GM23248 (cell line): ENCODE results near the gene CDH13. TPM values are rescaled to one million over a fixed set of nuclear protein-coding genes. Genes with fewer than 3 reads are reported as not detected.

Experiments used
- DNase-seq: peaks from one replicate; pipeline ENCODE4 v3.0.0-alpha.2; 2015
- H2AFZ ChIP-seq: fragments of 200-600 bp; sonication (generic); 2 replicates; pipeline ENCODE4 v1.6.1; 2016; ENCODE audit warnings: antibody characterized with exemption
- H3F3A ChIP-seq: fragments of 200-600 bp; sonication (generic); 2 replicates; pipeline ENCODE4 v1.6.1; 2016; ENCODE audit warnings: mild to moderate bottlenecking, antibody characterized with exemption, mixed run types; ENCODE audit not compliant: insufficient read depth
- H3K27ac ChIP-seq: fragments of 200-600 bp; sonication (generic); 2 replicates; pipeline ENCODE4 v1.5.1; 2016; ENCODE audit warnings: mild to moderate bottlenecking
- H3K27me3 ChIP-seq: fragments of 200-600 bp; sonication (generic); replicated peaks from 2 replicates; pipeline ENCODE4 v1.6.1; 2016; ENCODE audit warnings: mild to moderate bottlenecking; ENCODE audit not compliant: insufficient read depth
- H3K36me3 ChIP-seq: fragments of 200-600 bp; sonication (generic); 2 replicates; pipeline ENCODE4 v1.6.1; 2016; ENCODE audit warnings: low read depth, mild to moderate bottlenecking
- H3K4me1 ChIP-seq: fragments of 200-600 bp; sonication (generic); 2 replicates; pipeline ENCODE4 v1.6.1; 2016; ENCODE audit warnings: mild to moderate bottlenecking; ENCODE audit not compliant: insufficient read depth
- H3K4me2 ChIP-seq: fragments of 200-600 bp; sonication (generic); one replicate; pipeline ENCODE4 v1.6.1; 2016; ENCODE audit warnings: mild to moderate bottlenecking; ENCODE audit not compliant: unreplicated experiment
- H3K4me3 ChIP-seq: fragments of 200-600 bp; sonication (generic); 2 replicates; pipeline ENCODE4 v1.5.1; 2016; ENCODE audit warnings: mild to moderate bottlenecking
- H3K79me2 ChIP-seq: fragments of 200-600 bp; sonication (generic); 2 replicates; pipeline ENCODE4 v1.6.1; 2016; ENCODE audit warnings: mild to moderate bottlenecking; ENCODE audit not compliant: insufficient read depth
- H3K9ac ChIP-seq: fragments of 200-600 bp; sonication (generic); 2 replicates; pipeline ENCODE4 v1.6.1; 2016; ENCODE audit warnings: mild to moderate bottlenecking
- H3K9me2 ChIP-seq: fragments of 200-600 bp; sonication (generic); 2 replicates; pipeline ENCODE4 v1.6.1; 2016; ENCODE audit warnings: mixed run types, mild to moderate bottlenecking, moderate library complexity; ENCODE audit not compliant: insufficient read depth
- H3K9me3 ChIP-seq: fragments of 200-600 bp; sonication (generic); one replicate; pipeline ENCODE4 v1.6.1; 2017; ENCODE audit warnings: low read depth
- H4K20me1 ChIP-seq: fragments of 200-600 bp; sonication (generic); 2 replicates; pipeline ENCODE4 v1.6.0; 2016; ENCODE audit not compliant: insufficient read depth
- EZH2 ChIP-seq: fragments of 200-600 bp; sonication (generic); IDR thresholded peaks from 2 replicates; pipeline ENCODE4 v1.6.1; 2018; ENCODE audit warnings: antibody characterized with exemption, mild to moderate bottlenecking; ENCODE audit not compliant: insufficient read depth, poor library complexity, severe bottlenecking
- EZH2phosphoT487 ChIP-seq: fragments of 200-600 bp; sonication (generic); IDR thresholded peaks from 2 replicates; pipeline ENCODE4 v1.6.1; 2018; ENCODE audit warnings: antibody characterized with exemption, moderate library complexity, mild to moderate bottlenecking, low read depth; ENCODE audit not compliant: insufficient read depth
- WGBS, 2 experiments: methylation state at CpG; one replicate each; pipeline ENCODE4 v1.1.6; 2015 to 2017; ENCODE audit warnings: low lambda C conversion rate in 2 of 2, low coverage in 1 of 2; ENCODE audit errors: missing lambda C conversion rate in 2 of 2; 5-methylcytosine and 5-hydroxymethylcytosine counted together
- in situ Hi-C: fragments of 300-500 bp; cut with MboI; formaldehyde crosslinking; loops from 2 replicates; pipeline ENCODE4 v1.15.0; 2020
- polyA plus RNA-seq: library from polyadenylated mRNA; unstranded; fragments of >200 nt; fragmentation: Nextera tagmentation; extraction: Ambion mirVana; gene quantifications from 2 replicates; pipeline ENCODE4 v1.2.1, GENCODE V29; 2016
- total RNA-seq: library from RNA; depleted of rRNA; stranded (reverse); fragments of >200 nt; shearing (Covaris generic); gene quantifications from 2 replicates; pipeline ENCODE4 v1.2.3, GENCODE V29; 2014

Gene CDH13
- total and polyA plus RNA-seq, 2 experiments from 2014 or later = 51.0 to 52.8 TPM

DNA sequence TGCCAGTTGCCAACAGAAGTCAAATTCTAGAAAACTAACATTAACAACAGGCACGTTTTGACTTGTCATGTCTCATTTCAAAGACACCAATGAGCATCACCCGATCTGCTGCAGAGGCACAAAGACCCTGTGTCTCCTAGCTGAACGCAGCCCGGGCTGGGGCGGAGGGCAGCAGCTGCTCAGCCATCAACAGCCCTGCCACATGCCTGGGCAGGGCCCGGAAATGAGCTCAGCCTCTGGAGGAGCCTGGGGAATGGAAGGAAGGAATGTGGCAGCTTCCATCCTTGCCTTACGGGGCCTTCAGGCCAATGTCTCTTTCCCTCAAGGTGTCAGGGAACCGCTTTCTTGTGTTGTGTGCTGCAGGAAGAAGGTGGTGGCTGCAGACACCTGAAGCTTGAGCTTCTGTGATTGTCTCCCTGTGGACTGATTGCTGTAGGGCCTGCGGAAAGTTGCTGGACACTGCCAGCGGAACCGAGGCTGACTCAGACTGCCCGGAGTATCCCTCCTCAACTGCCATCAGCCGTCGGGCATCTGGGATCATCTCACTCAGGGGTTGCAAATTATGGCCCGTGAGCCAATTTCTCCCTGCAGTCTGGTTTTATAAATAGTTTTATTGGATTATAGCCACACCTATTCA, 7.3 kb downstream of the CDH13 start:
- Histone ChIP-seq H3K9me3 (no peaks in the 10 kb centered on the region), H3K27ac (no peak overlapping the region), H3K4me2 (no peak overlapping the region), H3K36me3 (no peaks in the 10 kb centered on the region), H3K4me1 (peaks cover 60% of the 10 kb centered on the region), H3K9ac (no peak overlapping the region), H3K9me2 (no peaks in the 10 kb centered on the region), H2AFZ (peak overlapping the region; percentile 66), H3K4me3 (no peak overlapping the region), H3K79me2 (peaks cover 37% of the 10 kb centered on the region), H3K27me3 (no peaks in the 10 kb centered on the region), H4K20me1 (no peaks in the 10 kb centered on the region), H3F3A (peaks cover 35% of the 10 kb centered on the region)
- WGBS, 2 experiments = 49 to 50% methylated on average over 15 of the region's 15 CpGs
- peak; percentile 56 for DNase-seq
- in situ Hi-C loops = no loop called here
- no peak for TF ChIP-seq EZH2
- no peak for TF ChIP-seq EZH2phosphoT487

GRCh38 chr16:82634955-82635610, 8.3 kb downstream of the CDH13 start:
- Histone ChIP-seq H3K4me3 (no peak overlapping the region), H3K9ac (no peak overlapping the region), H3K9me3 (no peaks in the 10 kb centered on the region), H2AFZ (no peak overlapping the region), H4K20me1 (no peaks in the 10 kb centered on the region), H3K79me2 (peaks cover 37% of the 10 kb centered on the region), H3K27me3 (no peaks in the 10 kb centered on the region), H3F3A (peaks cover 30% of the 10 kb centered on the region), H3K36me3 (no peaks in the 10 kb centered on the region), H3K9me2 (no peaks in the 10 kb centered on the region), H3K4me1 (peaks cover 58% of the 10 kb centered on the region), H3K4me2 (no peak overlapping the region), H3K27ac (no peak overlapping the region)
- 93 to 100% methylated on average over 2 of the region's 2 CpGs for WGBS, 2 experiments
- DNase-seq = no peak
- in situ Hi-C loops = no loop called here
- TF ChIP-seq EZH2 (no peak), EZH2phosphoT487 (no peak)

GRCh38 chr16:82636485-82636884, 9.7 kb downstream of the CDH13 start:
- Histone ChIP-seq H3K79me2 (peaks cover 46% of the 10 kb centered on the region), H3K27ac (no peak overlapping the region)
- TF ChIP-seq EZH2phosphoT487 = no peak
- no peak for TF ChIP-seq EZH2

GRCh38 chr16:82636958-82637357, 10.2 kb downstream of the CDH13 start:
- in situ Hi-C loops = no loop called here
- Histone ChIP-seq H3F3A (peaks cover 14% of the 10 kb centered on the region; the same call in 1 of the 2 replicates), H2AFZ (no peak overlapping the region), H3K79me2 (peaks cover 49% of the 10 kb centered on the region), H3K9ac (no peak overlapping the region), H3K27ac (no peak overlapping the region), H3K4me2 (no peak overlapping the region), H3K4me1 (peaks cover 42% of the 10 kb centered on the region), H3K4me3 (no peak overlapping the region), H3K9me2 (no peaks in the 10 kb centered on the region), H3K9me3 (no peaks in the 10 kb centered on the region), H4K20me1 (no peaks in the 10 kb centered on the region), H3K27me3 (no peaks in the 10 kb centered on the region), H3K36me3 (no peaks in the 10 kb centered on the region)
- WGBS, 2 experiments = 94 to 100% methylated on average over 3 of the region's 3 CpGs
- DNase-seq = no peak
- TF ChIP-seq EZH2 (no peak), EZH2phosphoT487 (no peak)

More at GRCh38 chr16:82636485-82636884, 9.7 kb downstream of the CDH13 start:
- H3K36me3 ChIP-seq = no peaks in the 10 kb centered on the region
- no peaks in the 10 kb centered on the region for H4K20me1 ChIP-seq
- H3F3A ChIP-seq = peaks cover 16% of the 10 kb centered on the region; the same call in 1 of the 2 replicates
- no peak overlapping the region for H3K4me2 ChIP-seq
- H3K4me3 ChIP-seq = no peak overlapping the region
- no peaks in the 10 kb centered on the region for H3K9me2 ChIP-seq
- H3K9ac ChIP-seq = no peak overlapping the region
- in situ Hi-C loops = no loop called here
- no peak for DNase-seq
- WGBS, 2 experiments = 83 to 85% methylated on average over 3 of the region's 3 CpGs
- H2AFZ ChIP-seq = no peak overlapping the region
- H3K4me1 ChIP-seq = peaks cover 44% of the 10 kb centered on the region
- no peaks in the 10 kb centered on the region for H3K9me3 ChIP-seq
- no peaks in the 10 kb centered on the region for H3K27me3 ChIP-seq
